A549 (cell line): ENCODE results near the gene ARHGAP40.

ENCODE experiments used
- BCL3 ChIP-seq: fragments of >200 bp; sonication (Bioruptor Twin); formaldehyde crosslinking; IDR thresholded peaks from 3 replicates; pipeline ENCODE4 v1.6.1; 2016
- EP300 ChIP-seq, 2 experiments: fragments of >200 bp; sonication (Bioruptor Twin); formaldehyde crosslinking; IDR thresholded peaks; 2 replicates in 1 of 2; 3 replicates in 1 of 2; pipeline ENCODE4 v1.6.1; 2016 to 2017
- FOSL2 ChIP-seq, 2 experiments: fragments of 450-650 bp in 1 of 2; fragments of >200 bp in 1 of 2; sonication (Bioruptor Twin) in 1 of 2; formaldehyde crosslinking; IDR thresholded peaks; 2 replicates each; pipeline versions ENCODE4 v1.5.0 to v1.6.1; 2016 to 2020; ENCODE audit warnings: mild to moderate bottlenecking in 1 of 2, moderate library complexity in 1 of 2
- POLR2A ChIP-seq: IDR thresholded peaks from 2 replicates; pipeline ENCODE4 v1.6.1; 2012; ENCODE audit warnings: mild to moderate bottlenecking, low read length
- RCOR1 ChIP-seq: fragments of 150-350 bp; IDR thresholded peaks from 2 replicates; pipeline ENCODE4 v1.6.1; 2014; ENCODE audit warnings: antibody characterized with exemption, low read length, low read depth
- USF2 ChIP-seq: fragments of 450-650 bp; IDR thresholded peaks from 2 replicates; pipeline ENCODE4 v1.6.1; 2014; ENCODE audit warnings: antibody characterized with exemption
- ZFP36 ChIP-seq: fragments of 450-650 bp; IDR thresholded peaks from 2 replicates; pipeline ENCODE4 v1.6.1; 2014; ENCODE audit warnings: borderline replicate concordance; ENCODE audit not compliant: partially characterized antibody
- TF ChIP-seq, protein P1 (sequence below): fragments of >200 bp; sonication (Bioruptor Twin); formaldehyde crosslinking; IDR thresholded peaks from 3 replicates; pipeline ENCODE4 v1.5.1; 2016
- TF ChIP-seq, protein P2 (sequence below): fragments of 200-600 bp; sonication (generic); IDR thresholded peaks from 2 replicates; pipeline ENCODE4 v1.6.1; 2016; ENCODE audit warnings: antibody characterized with exemption, mild to moderate bottlenecking, moderate library complexity

DNA sequence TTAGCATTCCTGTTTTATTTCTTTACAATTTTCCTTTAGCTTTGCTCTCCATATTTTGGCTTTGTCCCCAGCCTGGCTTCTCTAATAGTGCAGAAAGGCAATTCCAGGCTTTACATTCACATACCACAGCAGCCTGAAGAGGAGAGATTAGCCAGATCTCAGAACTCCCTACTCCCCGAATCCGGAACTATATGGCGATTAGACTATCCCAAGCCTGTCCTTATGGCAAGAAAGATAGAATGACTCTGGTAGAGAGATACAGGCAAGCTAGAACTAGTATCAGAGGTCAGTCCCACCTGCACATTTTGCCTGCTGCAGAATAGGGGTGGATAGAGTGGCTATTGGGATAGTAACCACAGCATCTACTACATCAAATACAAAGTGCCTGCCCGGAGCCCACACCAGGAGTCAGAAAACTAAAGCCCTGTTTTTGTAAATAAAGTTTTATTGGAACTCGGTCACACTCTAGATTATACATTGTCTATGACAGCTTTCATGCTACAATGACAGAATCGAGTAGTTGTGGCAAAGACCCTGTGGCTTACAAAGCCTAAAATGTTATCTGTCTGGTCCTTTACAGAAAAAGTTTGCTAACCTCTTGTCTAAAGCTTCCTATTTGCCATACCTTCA is 37.7 kb upstream of the ARHGAP40 start:
- TF ChIP-seq EP300 (IDR thresholded peaks at IDR 0.05) (no peak), BCL3 (no peak), FOSL2 (IDR thresholded peaks at IDR 0.05) (no peak), FOSL2 (CRISPR knock-in tag; IDR thresholded peaks at IDR 0.05) (no peak), RCOR1 (no peak), ZFP36 (no peak), USF2 (no peak), POLR2A (no peak)
- TF ChIP-seq, protein P1, sequence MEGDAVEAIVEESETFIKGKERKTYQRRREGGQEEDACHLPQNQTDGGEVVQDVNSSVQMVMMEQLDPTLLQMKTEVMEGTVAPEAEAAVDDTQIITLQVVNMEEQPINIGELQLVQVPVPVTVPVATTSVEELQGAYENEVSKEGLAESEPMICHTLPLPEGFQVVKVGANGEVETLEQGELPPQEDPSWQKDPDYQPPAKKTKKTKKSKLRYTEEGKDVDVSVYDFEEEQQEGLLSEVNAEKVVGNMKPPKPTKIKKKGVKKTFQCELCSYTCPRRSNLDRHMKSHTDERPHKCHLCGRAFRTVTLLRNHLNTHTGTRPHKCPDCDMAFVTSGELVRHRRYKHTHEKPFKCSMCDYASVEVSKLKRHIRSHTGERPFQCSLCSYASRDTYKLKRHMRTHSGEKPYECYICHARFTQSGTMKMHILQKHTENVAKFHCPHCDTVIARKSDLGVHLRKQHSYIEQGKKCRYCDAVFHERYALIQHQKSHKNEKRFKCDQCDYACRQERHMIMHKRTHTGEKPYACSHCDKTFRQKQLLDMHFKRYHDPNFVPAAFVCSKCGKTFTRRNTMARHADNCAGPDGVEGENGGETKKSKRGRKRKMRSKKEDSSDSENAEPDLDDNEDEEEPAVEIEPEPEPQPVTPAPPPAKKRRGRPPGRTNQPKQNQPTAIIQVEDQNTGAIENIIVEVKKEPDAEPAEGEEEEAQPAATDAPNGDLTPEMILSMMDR: no peak
- TF ChIP-seq, protein P2, sequence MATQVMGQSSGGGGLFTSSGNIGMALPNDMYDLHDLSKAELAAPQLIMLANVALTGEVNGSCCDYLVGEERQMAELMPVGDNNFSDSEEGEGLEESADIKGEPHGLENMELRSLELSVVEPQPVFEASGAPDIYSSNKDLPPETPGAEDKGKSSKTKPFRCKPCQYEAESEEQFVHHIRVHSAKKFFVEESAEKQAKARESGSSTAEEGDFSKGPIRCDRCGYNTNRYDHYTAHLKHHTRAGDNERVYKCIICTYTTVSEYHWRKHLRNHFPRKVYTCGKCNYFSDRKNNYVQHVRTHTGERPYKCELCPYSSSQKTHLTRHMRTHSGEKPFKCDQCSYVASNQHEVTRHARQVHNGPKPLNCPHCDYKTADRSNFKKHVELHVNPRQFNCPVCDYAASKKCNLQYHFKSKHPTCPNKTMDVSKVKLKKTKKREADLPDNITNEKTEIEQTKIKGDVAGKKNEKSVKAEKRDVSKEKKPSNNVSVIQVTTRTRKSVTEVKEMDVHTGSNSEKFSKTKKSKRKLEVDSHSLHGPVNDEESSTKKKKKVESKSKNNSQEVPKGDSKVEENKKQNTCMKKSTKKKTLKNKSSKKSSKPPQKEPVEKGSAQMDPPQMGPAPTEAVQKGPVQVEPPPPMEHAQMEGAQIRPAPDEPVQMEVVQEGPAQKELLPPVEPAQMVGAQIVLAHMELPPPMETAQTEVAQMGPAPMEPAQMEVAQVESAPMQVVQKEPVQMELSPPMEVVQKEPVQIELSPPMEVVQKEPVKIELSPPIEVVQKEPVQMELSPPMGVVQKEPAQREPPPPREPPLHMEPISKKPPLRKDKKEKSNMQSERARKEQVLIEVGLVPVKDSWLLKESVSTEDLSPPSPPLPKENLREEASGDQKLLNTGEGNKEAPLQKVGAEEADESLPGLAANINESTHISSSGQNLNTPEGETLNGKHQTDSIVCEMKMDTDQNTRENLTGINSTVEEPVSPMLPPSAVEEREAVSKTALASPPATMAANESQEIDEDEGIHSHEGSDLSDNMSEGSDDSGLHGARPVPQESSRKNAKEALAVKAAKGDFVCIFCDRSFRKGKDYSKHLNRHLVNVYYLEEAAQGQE: no peak
